Neutrophil (primary cell): ENCODE data around the gene APP.

Source experiments
- H3K27ac ChIP-seq: fragments of 200-600 bp; sonication (generic); 2 replicates; pipeline ENCODE4 v1.5.1; 2016; ENCODE audit warnings: mild to moderate bottlenecking, moderate library complexity
- H3K27me3 ChIP-seq: fragments of 200-600 bp; sonication (generic); 2 replicates; pipeline ENCODE4 v1.6.0; 2016; ENCODE audit warnings: mild to moderate bottlenecking
- H3K36me3 ChIP-seq: fragments of 200-600 bp; sonication (generic); 2 replicates; pipeline ENCODE4 v1.5.1; 2017
- H3K4me1 ChIP-seq, 2 experiments: fragments of 200-600 bp in 1 of 2; sonication (generic) in 1 of 2; 1 replicate in 1 of 2; 2 replicates in 1 of 2; pipeline versions ENCODE4 v1.5.1 to v1.6.1; 2013 to 2016; ENCODE audit warnings: low read depth in 1 of 2, low read length in 1 of 2, mild to moderate bottlenecking in 1 of 2, moderate library complexity in 1 of 2; ENCODE audit not compliant: control insufficient read depth in 1 of 2, insufficient read depth in 1 of 2
- H3K4me3 ChIP-seq, 2 experiments: fragments of 200-600 bp in 1 of 2; sonication (generic) in 1 of 2; 1 replicate in 1 of 2; 2 replicates in 1 of 2; pipeline ENCODE4 v1.5.1; 2013 to 2016; ENCODE audit warnings: low read depth in 1 of 2, low read length in 1 of 2, mild to moderate bottlenecking in 1 of 2, moderate library complexity in 1 of 2
- H3K9me3 ChIP-seq: fragments of 200-600 bp; sonication (generic); 2 replicates; pipeline ENCODE4 v1.5.1; 2016
- TF ChIP-seq, protein P1 (sequence below): fragments of 200-600 bp; sonication (generic); IDR thresholded peaks from 2 replicates; pipeline ENCODE4 v1.5.1; 2016; ENCODE audit warnings: antibody characterized with exemption

The APP gene

GRCh38 chr21:25901330-25901979 is 269.1 kb downstream of the APP start:
- no peaks in the 10 kb centered on the region for H3K9me3 ChIP-seq
- TF ChIP-seq, protein P1, sequence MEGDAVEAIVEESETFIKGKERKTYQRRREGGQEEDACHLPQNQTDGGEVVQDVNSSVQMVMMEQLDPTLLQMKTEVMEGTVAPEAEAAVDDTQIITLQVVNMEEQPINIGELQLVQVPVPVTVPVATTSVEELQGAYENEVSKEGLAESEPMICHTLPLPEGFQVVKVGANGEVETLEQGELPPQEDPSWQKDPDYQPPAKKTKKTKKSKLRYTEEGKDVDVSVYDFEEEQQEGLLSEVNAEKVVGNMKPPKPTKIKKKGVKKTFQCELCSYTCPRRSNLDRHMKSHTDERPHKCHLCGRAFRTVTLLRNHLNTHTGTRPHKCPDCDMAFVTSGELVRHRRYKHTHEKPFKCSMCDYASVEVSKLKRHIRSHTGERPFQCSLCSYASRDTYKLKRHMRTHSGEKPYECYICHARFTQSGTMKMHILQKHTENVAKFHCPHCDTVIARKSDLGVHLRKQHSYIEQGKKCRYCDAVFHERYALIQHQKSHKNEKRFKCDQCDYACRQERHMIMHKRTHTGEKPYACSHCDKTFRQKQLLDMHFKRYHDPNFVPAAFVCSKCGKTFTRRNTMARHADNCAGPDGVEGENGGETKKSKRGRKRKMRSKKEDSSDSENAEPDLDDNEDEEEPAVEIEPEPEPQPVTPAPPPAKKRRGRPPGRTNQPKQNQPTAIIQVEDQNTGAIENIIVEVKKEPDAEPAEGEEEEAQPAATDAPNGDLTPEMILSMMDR, result no peak
- no peak overlapping the region for H3K4me3 ChIP-seq
- H3K27me3 ChIP-seq, result no peaks in the 10 kb centered on the region
- no peaks in the 10 kb centered on the region for H3K4me1 ChIP-seq
- peaks cover 13% of the 10 kb centered on the region for H3K36me3 ChIP-seq
- no peak overlapping the region for H3K27ac ChIP-seq

GRCh38 chr21:25898671-25899070 is 271.9 kb downstream of the APP start:
- H3K27ac ChIP-seq, result no peak overlapping the region
- no peak overlapping the region for H3K4me3 ChIP-seq
- H3K36me3 ChIP-seq, result peaks cover 9% of the 10 kb centered on the region
- TF ChIP-seq, protein P1, result no peak
- H3K27me3 ChIP-seq, result no peaks in the 10 kb centered on the region
- H3K4me1 ChIP-seq, result no peaks in the 10 kb centered on the region
- no peaks in the 10 kb centered on the region for H3K9me3 ChIP-seq

DNA sequence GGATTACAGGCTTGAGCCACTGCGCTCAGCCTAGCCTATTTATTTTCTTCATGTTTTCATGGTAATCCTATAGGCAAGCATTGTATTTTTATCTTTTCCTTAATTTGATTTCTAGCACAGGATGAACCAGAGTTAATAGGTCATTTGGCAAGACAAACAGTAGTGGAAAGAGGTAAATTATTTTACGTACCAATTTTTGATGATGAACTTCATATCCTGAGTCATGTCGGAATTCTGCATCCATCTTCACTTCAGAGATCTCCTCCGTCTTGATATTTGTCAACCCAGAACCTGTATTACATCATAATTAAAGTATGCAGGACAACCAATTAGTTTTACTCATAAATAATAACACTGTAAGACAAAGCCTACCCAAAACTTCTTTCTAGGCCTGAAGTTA is 273.2 kb downstream of the APP start:
- TF ChIP-seq, protein P1, result no peak
- H3K4me3 ChIP-seq, result no peak overlapping the region
- peaks cover 6% of the 10 kb centered on the region for H3K36me3 ChIP-seq
- no peak overlapping the region for H3K27ac ChIP-seq
- H3K4me1 ChIP-seq, result no peaks in the 10 kb centered on the region
- H3K9me3 ChIP-seq, result no peaks in the 10 kb centered on the region
- H3K27me3 ChIP-seq, result no peaks in the 10 kb centered on the region

DNA sequence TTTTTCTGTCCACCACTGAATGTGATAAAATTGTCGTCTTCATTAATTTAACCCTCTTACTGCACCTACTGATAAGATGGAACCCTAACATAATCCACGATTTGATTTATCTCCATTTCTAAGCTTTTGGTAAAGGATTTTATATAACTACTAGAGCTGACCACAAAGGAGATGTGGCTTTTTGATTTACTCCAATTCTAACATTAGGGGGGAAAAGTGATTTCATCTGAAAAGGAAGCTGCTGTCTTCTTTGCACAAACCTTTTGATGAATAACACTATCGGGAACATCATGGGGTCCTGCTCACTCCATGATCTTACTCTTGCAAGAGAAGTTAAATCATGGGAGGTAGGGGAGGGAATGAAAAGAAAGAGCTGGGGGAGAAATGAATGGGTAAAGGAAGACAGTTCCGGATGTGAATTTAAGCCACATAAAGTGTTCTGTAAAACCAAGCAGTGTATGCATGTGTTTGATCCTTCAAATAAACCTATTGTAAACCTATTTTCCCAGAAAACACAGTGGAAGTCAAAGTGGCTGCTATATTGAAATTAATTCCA is 274.0 kb downstream of the APP start:
- no peaks in the 10 kb centered on the region for H3K9me3 ChIP-seq
- H3K36me3 ChIP-seq, result peaks cover 7% of the 10 kb centered on the region
- H3K27me3 ChIP-seq, result no peaks in the 10 kb centered on the region
- H3K4me3 ChIP-seq, result no peak overlapping the region
- TF ChIP-seq, protein P1, result no peak
- no peaks in the 10 kb centered on the region for H3K4me1 ChIP-seq
- H3K27ac ChIP-seq, result no peak overlapping the region

GRCh38 chr21:25895565-25896205 is 274.9 kb downstream of the APP start:
- TF ChIP-seq, protein P1, result peak; percentile 35
- no peak overlapping the region for H3K27ac ChIP-seq
- no peaks in the 10 kb centered on the region for H3K27me3 ChIP-seq
- H3K9me3 ChIP-seq, result no peaks in the 10 kb centered on the region
- H3K36me3 ChIP-seq, result peaks cover 15% of the 10 kb centered on the region
- no peak overlapping the region for H3K4me3 ChIP-seq
- no peaks in the 10 kb centered on the region for H3K4me1 ChIP-seq
